HT-29 (cell line): ENCODE data around the gene TGIF2LX. TPM values are rescaled to one million over a fixed set of nuclear protein-coding genes. Genes with fewer than 3 reads are reported as not detected.
"Not testable (repeated sequence)": the region's sequence is repeated elsewhere in the genome, so short reads cannot be mapped to it uniquely, and the experiment has no call there.

Experiments used
- DNase-seq: peaks from one replicate; pipeline ENCODE4 v3.0.0-alpha.2; 2015; ENCODE audit warnings: low spot score
- total RNA-seq: library from RNA; depleted of rRNA; stranded (reverse); fragments of >200 nt; shearing (Covaris generic); gene quantifications from 2 replicates; pipeline ENCODE4 v1.2.3, GENCODE V29; 2014; rRNA removed

TGIF2LX gene
- total RNA-seq, result not detected in 2 replicates

DNA sequence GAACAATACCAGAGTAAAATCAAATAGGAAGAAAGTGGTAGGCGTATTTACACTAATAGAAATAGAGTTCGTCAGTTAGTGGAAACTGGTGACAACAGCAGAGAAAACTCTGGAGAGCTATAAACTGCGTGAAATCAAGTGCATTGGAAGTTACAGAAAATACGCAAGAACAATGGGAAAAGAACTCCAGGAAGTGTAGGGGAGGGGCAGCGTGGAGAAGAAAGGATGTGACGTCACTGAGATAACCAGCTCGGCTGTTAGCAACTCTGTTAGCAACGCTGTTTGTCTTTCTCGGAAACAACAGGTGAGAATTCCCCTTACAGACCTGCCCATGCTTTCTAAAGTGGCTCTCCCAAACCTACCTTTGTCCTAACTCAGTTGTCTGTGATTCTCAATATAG lies at the start of gene TGIF2LX:
TSS of gene TGIF2LX (plus strand) at position 244 of the 400 bp plus-strand sequence. CDS start 178 bp downstream, outside the sequence.
- not testable (repeated sequence) for DNase-seq

DNA sequence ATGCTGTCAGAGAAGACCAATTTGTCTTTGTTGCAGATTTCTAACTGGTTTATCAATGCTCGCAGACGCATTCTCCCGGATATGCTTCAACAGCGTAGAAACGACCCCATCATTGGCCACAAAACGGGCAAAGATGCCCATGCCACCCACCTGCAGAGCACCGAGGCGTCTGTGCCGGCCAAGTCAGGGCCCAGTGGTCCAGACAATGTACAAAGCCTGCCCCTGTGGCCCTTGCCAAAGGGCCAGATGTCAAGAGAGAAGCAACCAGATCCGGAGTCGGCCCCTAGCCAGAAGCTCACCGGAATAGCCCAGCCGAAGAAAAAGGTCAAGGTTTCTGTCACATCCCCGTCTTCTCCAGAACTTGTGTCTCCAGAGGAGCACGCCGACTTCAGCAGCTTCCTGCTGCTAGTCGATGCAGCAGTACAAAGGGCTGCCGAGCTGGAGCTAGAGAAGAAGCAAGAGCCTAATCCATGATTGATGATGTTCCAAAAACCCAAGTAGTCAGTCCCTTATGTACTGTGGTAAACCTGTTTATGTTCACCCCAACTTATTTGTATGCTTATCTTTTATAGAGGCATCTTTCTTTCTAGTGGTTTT lies 728 bp downstream of the TGIF2LX start:
- DNase-seq, result not testable (repeated sequence)

DNA sequence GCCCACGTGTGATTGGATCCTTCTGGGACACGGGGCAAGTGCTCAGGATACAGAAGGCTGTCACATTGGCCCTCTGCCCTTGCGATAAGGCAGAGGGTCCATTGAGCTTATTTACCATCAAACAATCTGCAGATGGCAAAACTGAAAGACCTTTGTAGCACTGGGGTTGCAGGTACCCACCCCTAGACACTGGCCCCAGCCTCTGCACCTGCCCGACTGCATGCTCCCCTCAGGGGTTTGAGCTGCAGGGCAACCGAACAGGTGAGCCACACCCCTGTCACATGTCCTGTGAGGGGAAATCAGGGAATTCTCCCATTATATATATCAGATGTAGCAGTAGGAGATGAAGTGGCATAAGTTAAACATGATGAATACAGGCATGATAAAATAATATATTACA lies 21.4 kb downstream of the TGIF2LX start:
- not testable (repeated sequence) for DNase-seq

DNA sequence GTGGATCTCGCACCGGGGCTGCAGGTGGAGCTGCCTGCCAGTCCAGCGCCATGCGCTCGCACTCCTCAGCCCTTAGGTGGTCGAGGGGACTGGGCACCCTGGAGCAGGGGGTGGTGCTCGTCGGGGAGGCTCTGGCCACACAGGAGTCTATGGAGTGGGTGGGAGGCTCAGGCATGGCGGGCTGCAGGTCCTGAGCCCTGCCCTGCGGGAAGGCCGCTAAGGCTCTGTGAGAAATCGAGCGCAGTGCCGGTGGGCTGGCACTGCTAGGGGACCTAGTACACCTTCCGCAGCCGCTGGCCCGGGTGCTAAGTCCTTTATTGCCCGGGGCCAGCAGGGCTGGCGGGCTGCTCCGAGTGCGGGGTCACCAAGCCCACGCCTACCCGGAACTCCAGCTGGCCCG lies 43.9 kb downstream of the TGIF2LX start:
- not testable (repeated sequence) for DNase-seq
